GM12801 (cell line): Measurements from ENCODE around the gene DKK2.

Source experiments
- TF ChIP-seq, protein P1 (sequence below): IDR thresholded peaks from one replicate; pipeline ENCODE4 v1.5.1; 2011; ENCODE audit warnings: control low read depth; ENCODE audit not compliant: insufficient read length; ENCODE audit errors: extremely low read depth

The DKK2 gene

DNA sequence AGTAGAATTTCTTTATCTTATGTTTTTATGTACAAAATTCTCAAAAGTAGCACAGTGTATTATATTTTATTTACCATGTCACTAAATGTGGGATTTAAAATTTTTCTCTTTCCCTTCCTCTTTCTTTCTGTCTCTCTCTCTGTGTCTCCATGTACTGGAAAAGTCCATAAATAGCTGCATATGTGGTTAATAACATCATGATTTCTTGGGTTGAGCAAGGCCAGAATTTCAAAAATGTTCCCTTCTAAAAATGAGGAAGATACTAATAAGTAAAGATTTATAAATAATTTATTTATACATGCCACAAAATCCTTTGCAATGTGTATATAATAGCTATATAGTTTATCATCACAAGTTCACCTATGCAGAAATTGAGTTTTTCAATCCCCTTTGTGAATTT, 29.1 kb upstream of the DKK2 start:
- TF ChIP-seq, protein P1, sequence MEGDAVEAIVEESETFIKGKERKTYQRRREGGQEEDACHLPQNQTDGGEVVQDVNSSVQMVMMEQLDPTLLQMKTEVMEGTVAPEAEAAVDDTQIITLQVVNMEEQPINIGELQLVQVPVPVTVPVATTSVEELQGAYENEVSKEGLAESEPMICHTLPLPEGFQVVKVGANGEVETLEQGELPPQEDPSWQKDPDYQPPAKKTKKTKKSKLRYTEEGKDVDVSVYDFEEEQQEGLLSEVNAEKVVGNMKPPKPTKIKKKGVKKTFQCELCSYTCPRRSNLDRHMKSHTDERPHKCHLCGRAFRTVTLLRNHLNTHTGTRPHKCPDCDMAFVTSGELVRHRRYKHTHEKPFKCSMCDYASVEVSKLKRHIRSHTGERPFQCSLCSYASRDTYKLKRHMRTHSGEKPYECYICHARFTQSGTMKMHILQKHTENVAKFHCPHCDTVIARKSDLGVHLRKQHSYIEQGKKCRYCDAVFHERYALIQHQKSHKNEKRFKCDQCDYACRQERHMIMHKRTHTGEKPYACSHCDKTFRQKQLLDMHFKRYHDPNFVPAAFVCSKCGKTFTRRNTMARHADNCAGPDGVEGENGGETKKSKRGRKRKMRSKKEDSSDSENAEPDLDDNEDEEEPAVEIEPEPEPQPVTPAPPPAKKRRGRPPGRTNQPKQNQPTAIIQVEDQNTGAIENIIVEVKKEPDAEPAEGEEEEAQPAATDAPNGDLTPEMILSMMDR: no peak

DNA sequence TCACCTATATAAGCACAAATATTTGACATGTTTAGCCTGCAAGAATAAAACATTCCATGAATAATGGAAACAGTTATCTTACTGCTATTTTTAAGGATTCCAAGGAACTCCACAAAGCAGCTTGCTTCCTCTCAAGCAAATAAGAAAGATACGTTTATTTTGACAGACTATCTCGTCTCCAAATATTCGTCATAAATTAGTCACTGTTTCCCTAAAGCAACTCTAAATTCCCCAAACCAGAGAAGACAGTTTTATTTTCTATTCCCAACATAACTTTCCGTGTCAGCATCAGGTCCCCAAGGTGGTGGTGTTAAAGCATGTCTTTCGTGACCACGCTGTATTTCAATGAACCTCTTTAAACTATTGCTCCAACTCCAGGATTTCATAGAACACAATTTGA, 24.3 kb upstream of the DKK2 start:
- TF ChIP-seq, protein P1: no peak

DNA sequence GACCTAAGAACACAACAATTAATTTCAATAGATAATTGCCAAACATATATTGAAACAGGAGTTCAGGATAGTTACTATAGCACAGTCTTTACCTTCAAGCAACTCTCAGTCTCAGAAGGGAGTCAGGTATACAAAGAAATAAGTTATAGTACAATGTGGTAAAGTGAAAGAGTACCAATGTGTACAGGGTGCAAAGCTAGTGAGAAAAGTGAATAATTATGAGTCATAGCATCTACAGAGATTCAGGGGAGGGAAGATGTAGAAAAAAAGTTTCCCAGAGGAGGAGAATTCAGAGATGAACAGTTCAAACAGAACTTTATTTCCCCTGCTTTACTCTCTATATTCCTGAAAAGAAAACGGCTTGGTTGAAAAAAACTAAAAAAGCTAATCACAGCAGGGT, 22.7 kb upstream of the DKK2 start:
- TF ChIP-seq, protein P1: no peak

DNA sequence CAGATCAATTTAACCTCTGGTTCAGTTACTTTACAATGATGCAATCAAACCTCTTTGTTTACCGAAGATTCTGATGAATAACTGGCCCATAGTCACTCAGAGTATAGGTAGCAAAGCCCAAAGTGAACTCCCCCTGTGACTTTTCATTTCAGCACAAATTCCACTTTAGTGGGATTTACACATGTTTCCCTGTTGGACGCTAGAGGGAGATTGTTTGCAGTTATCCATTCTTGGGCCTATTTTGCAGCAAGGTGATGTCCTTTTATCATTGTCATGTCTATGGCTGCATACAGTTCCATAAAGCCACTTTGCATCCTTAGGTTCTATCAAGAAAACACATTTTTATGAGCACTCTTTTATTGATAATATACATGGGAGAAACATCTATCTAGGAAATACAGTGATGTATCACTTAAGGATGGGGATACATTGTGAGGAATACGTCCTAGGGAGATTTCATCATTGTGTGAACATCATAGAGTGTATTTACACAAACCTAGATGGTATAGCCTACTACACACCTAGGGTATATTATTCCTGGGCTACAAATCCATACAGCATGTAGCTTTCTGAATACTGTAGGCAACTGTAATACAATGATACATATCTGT, 14.5 kb upstream of the DKK2 start:
- TF ChIP-seq, protein P1: no peak

DNA sequence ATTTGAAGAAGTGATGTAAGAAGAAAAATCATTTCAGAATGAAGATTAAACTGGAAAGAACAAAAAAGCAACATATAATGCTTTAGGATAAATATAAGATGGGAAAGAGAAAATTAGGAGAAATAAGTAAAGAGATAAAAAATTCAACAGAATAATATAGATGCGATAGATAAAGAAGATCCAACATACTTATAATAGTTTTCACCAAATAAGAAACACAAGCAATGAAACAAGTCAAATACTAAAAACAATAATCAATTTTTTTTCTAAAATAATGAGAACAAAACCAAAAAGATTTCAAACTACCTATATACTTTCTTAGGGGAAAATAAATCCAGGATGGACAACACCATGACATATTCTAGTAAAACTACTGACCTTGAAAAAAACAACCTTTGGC, 10.1 kb upstream of the DKK2 start:
- TF ChIP-seq, protein P1: no peak

DNA sequence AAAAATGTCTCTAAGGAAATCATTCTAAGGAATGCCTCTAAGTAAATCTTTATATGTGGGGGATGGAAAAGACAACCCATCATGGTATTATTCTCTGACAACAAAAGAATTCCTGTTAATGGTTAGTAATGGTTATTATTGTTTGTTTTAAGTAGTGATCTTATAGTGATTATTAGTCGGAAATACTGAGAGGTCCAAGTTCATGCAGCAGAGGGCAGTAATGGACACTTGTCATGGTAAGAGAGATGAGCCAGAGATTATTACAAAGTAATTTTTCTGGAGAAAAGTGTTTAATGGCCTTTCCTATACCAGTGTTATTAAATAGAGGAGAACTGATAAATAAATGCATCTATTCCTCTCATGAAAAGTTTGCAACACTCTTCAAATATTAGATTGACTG, 8.1 kb upstream of the DKK2 start:
- TF ChIP-seq, protein P1: no peak

DNA sequence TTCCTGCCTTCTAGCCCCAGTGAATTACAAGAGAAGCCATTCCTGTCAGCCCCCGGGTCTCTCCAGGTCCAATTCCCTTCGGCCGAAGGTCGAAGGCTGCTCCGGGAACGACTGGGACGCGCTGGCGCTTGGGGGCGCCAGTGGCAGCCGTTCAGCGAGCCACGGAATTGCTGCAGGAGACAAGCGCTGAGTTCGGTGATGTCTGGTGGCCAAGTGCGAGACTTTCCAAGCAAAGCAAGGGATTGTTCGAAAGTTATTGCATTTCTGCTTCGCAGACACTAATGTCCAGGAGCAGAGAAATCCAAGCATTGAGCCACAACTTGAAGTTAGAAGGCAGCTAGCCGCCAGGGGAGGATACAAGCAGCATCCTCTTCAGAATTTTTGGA, 1.1 kb upstream of the DKK2 start:
- TF ChIP-seq, protein P1: no peak

DNA sequence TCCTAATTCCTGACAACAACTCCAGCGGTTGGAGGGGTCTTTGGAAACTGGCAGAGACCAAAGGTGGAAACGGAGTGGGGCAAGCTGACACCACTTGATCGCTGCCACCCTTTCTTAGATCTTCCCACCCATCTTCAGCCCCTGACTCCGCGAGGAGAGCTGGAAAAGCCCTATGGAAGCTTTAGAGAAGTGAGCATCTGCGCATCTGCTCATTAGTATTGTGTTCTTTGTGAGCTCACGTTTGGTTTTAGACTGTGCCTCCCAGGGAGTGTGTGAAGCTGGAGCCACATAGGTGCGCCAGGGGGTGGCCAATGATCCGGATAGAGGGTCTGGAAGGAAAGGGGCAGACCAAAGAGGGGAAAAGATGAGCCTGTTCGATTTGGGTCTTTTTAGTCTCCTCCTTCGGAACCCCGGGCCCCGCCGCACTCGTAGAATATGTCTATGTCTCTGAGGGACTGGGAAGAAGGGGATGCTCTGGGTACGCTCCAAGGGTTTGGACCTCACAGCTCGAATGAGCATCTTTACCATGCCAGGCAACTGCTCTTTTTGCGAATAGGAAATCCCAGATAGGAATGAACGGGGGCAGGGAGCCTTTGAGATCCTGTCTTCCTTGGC, 578 bp upstream of the DKK2 start:
- TF ChIP-seq, protein P1: no peak
